ENCODE data around the gene CFB. TPM values are rescaled to one million over a fixed set of nuclear protein-coding genes. Genes with fewer than 3 reads are reported as not detected.

CFB gene
- total and polyA plus RNA-seq, 9 of the 15 experiments (the other 6 are each of a cell fraction or from before 2014, with no cell fraction given) = 0.08 to 0.91 (median 0.22) TPM; not detected in 4

DNA sequence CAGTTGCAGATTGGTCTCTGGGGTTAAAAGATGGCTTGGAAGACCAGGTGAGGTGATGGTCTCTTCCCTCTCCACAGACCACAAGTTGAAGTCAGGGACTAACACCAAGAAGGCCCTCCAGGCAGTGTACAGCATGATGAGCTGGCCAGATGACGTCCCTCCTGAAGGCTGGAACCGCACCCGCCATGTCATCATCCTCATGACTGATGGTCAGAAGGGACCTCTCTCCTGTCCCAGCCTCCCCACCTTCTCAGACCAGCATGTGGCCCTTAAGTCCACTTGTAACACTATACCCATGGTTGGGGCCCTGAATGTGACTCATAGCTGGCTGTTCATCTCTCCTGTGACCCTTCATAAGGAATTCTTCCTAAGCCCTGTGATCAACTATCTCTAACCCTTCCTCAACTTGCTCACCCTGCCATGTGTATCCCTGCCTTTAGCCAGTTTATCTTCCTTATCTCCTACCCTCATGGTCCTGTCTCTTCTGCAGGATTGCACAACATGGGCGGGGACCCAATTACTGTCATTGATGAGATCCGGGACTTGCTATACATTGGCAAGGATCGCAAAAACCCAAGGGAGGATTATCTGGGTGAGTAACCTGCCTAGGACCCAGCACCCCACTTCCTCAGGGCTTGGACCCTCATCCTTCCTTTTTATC lies 3.0 kb downstream of the CFB start (continued):
- TF ChIP-seq, protein P1, sequence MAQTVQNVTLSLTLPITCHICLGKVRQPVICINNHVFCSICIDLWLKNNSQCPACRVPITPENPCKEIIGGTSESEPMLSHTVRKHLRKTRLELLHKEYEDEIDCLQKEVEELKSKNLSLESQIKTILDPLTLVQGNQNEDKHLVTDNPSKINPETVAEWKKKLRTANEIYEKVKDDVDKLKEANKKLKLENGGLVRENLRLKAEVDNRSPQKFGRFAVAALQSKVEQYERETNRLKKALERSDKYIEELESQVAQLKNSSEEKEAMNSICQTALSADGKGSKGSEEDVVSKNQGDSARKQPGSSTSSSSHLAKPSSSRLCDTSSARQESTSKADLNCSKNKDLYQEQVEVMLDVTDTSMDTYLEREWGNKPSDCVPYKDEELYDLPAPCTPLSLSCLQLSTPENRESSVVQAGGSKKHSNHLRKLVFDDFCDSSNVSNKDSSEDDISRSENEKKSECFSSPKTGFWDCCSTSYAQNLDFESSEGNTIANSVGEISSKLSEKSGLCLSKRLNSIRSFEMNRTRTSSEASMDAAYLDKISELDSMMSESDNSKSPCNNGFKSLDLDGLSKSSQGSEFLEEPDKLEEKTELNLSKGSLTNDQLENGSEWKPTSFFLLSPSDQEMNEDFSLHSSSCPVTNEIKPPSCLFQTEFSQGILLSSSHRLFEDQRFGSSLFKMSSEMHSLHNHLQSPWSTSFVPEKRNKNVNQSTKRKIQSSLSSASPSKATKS (CRISPR knock-in tag; IDR thresholded peaks at IDR 0.05) = no peak
- TF ChIP-seq ZNF431 (CRISPR knock-in tag; IDR thresholded peaks at IDR 0.05) (no peak), BRCA1 (IDR thresholded peaks at IDR 0.05) (no peak), BRCA1 (CRISPR knock-in tag; IDR thresholded peaks at IDR 0.05) (no peak), LARP7 (IDR thresholded peaks at IDR 0.05) (no peak), ZNF699 (CRISPR knock-in tag; IDR thresholded peaks at IDR 0.05; ENCODE audit: insufficient replicate concordance) (no peak), SETDB1 (IDR thresholded peaks at IDR 0.05; ENCODE audit: low read length) (peak; percentile 70), BMI1 (IDR thresholded peaks at IDR 0.05; ENCODE audit: low read length) (no peak), SMAD3 (CRISPR knock-in tag; conservative IDR thresholded peaks at IDR 0.05) (0 out of 2 replicates have a peak, but pooled peaks have one; percentile 47), FUS (optimal IDR thresholded peaks at IDR 0.05; ENCODE audit: low read depth, low read length) (no peak), BRF1 (IDR thresholded peaks at IDR 0.05; ENCODE audit: borderline replicate concordance, extremely low read depth, insufficient read length) (no peak), HNRNPK (IDR thresholded peaks at IDR 0.05; ENCODE audit: low read depth, low read length, poor library complexity, severe bottlenecking) (no peak), SMARCA4 (IDR thresholded peaks at IDR 0.05) (peak; percentile 87), IRF2 (CRISPR knock-in tag; IDR thresholded peaks at IDR 0.05) (no peak), ZNF23 (CRISPR knock-in tag; IDR thresholded peaks at IDR 0.05) (no peak), RFX5 (IDR thresholded peaks at IDR 0.05; ENCODE audit: low read depth, low read length) (no peak), STAG1 (CRISPR knock-in tag; IDR thresholded peaks at IDR 0.05; ENCODE audit: borderline replicate concordance) (no peak)
- TF ChIP-seq, protein P2, sequence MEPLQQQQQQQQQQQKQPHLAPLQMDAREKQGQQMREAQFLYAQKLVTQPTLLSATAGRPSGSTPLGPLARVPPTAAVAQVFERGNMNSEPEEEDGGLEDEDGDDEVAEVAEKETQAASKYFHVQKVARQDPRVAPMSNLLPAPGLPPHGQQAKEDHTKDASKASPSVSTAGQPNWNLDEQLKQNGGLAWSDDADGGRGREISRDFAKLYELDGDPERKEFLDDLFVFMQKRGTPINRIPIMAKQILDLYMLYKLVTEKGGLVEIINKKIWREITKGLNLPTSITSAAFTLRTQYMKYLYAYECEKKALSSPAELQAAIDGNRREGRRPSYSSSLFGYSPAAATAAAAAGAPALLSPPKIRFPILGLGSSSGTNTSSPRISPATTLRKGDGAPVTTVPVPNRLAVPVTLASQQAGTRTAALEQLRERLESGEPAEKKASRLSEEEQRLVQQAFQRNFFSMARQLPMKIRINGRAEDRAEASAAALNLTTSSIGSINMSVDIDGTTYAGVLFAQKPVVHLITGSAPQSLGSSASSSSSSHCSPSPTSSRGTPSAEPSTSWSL (CRISPR knock-in tag; IDR thresholded peaks at IDR 0.05; ENCODE audit: borderline replicate concordance) = no peak
- TF ChIP-seq, protein P3, sequence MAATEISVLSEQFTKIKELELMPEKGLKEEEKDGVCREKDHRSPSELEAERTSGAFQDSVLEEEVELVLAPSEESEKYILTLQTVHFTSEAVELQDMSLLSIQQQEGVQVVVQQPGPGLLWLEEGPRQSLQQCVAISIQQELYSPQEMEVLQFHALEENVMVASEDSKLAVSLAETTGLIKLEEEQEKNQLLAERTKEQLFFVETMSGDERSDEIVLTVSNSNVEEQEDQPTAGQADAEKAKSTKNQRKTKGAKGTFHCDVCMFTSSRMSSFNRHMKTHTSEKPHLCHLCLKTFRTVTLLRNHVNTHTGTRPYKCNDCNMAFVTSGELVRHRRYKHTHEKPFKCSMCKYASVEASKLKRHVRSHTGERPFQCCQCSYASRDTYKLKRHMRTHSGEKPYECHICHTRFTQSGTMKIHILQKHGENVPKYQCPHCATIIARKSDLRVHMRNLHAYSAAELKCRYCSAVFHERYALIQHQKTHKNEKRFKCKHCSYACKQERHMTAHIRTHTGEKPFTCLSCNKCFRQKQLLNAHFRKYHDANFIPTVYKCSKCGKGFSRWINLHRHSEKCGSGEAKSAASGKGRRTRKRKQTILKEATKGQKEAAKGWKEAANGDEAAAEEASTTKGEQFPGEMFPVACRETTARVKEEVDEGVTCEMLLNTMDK (IDR thresholded peaks at IDR 0.05; ENCODE audit: borderline replicate concordance, insufficient read depth, low read depth, low read length, poor library complexity, severe bottlenecking) = no peak
- TF ChIP-seq, protein P4, sequence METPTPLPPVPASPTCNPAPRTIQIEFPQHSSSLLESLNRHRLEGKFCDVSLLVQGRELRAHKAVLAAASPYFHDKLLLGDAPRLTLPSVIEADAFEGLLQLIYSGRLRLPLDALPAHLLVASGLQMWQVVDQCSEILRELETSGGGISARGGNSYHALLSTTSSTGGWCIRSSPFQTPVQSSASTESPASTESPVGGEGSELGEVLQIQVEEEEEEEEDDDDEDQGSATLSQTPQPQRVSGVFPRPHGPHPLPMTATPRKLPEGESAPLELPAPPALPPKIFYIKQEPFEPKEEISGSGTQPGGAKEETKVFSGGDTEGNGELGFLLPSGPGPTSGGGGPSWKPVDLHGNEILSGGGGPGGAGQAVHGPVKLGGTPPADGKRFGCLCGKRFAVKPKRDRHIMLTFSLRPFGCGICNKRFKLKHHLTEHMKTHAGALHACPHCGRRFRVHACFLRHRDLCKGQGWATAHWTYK (CRISPR knock-in tag; IDR thresholded peaks at IDR 0.05) = no peak
- TF ChIP-seq, protein P5, sequence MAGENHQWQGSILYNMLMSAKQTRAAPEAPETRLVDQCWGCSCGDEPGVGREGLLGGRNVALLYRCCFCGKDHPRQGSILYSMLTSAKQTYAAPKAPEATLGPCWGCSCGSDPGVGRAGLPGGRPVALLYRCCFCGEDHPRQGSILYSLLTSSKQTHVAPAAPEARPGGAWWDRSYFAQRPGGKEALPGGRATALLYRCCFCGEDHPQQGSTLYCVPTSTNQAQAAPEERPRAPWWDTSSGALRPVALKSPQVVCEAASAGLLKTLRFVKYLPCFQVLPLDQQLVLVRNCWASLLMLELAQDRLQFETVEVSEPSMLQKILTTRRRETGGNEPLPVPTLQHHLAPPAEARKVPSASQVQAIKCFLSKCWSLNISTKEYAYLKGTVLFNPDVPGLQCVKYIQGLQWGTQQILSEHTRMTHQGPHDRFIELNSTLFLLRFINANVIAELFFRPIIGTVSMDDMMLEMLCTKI (IDR thresholded peaks at IDR 0.05; ENCODE audit: partially characterized antibody) = no peak
